ENCODE results near the gene EIF4B. TPM values are rescaled to one million over a fixed set of nuclear protein-coding genes. Genes with fewer than 3 reads are reported as not detected.
"Not testable (repeated sequence)": the region's sequence is repeated elsewhere in the genome, so short reads cannot be mapped to it uniquely, and the experiment has no call there.

The EIF4B gene
- total RNA-seq, 1 experiment from 2014 or later = 713 TPM

GRCh38 chr12:53031616-53032015 lies 25.4 kb downstream of the EIF4B start:
- WGBS (ENCODE audit: extremely low coverage, insufficient read length, low lambda C conversion rate) = no CpG with 5 or more reads among the region's 3 CpGs
- Histone ChIP-seq H3K4me2 (ENCODE audit: insufficient read depth, insufficient read length, low read length) (no peak overlapping the region), H3K9ac (ENCODE audit: extremely low read depth, insufficient read length, low read length) (no peak overlapping the region), H4K8ac (replicated peaks; ENCODE audit: insufficient read length, low read depth, low read length) (no peak overlapping the region), H3K27ac (ENCODE audit: insufficient read length, low read depth, low read length) (no peak overlapping the region), H3K23me2 (ENCODE audit: insufficient read length, low read depth, low read length, poor library complexity, severe bottlenecking) (no peaks in the 10 kb centered on the region), H2AK5ac (ENCODE audit: insufficient read length, low read length) (no peak overlapping the region), H2BK5ac (ENCODE audit: insufficient read length, low read length) (no peak overlapping the region), H3K79me2 (ENCODE audit: insufficient read depth, low read length) (no peaks in the 10 kb centered on the region), H3K56ac (ENCODE audit: insufficient read length, low read depth, low read length) (no peak overlapping the region), H2BK15ac (ENCODE audit: low read depth, low read length) (no peak overlapping the region), H3T11ph (ENCODE audit: low read length) (no peak overlapping the region), H3K4ac (ENCODE audit: low read depth, low read length) (no peak overlapping the region), H4K20me1 (ENCODE audit: control insufficient read depth, insufficient read depth, insufficient read length) (no peaks in the 10 kb centered on the region), H4K5ac (ENCODE audit: insufficient read length, low read depth, low read length) (no peak overlapping the region), H2BK120ac (ENCODE audit: low read depth, low read length, poor library complexity, severe bottlenecking) (no peak overlapping the region), H2BK12ac (ENCODE audit: insufficient read length, low read depth, low read length) (no peak overlapping the region), H3K4me1 (ENCODE audit: insufficient read depth, low read length) (no peaks in the 10 kb centered on the region), H4K91ac (ENCODE audit: insufficient read length, low read depth, low read length) (no peak overlapping the region), H3K14ac (ENCODE audit: insufficient read depth, low read length) (no peak overlapping the region), H3K23ac (ENCODE audit: insufficient read length, low read depth, low read length) (no peak overlapping the region), H2BK20ac (ENCODE audit: low read depth, low read length, poor library complexity, severe bottlenecking) (no peak overlapping the region), H3K79me1 (ENCODE audit: insufficient read depth, low read depth, low read length, poor library complexity, severe bottlenecking) (peaks cover 2% of the 10 kb centered on the region), H3K9me3 (ENCODE audit: control insufficient read depth, low read depth, low read length) (no peaks in the 10 kb centered on the region), H3K27me3 (ENCODE audit: insufficient read depth, low read length) (no peaks in the 10 kb centered on the region), H3K18ac (ENCODE audit: insufficient read length, low read depth, low read length) (no peak overlapping the region), H2AFZ (ENCODE audit: low read length) (no peak overlapping the region)
- H3K36me3 Mint-ChIP-seq (ENCODE audit: insufficient read depth in 1 of 3, low read depth in 3 of 3) = peaks cover 68 to 91% (median 85%) of the 10 kb centered on the region in 3 experiments
- 0 out of 3 replicates have a peak, but pooled peaks have one; percentile 16 for TF ChIP-seq CTCF (conservative IDR thresholded peaks at IDR 0.05)
- H3K4me3 Mint-ChIP-seq = no peak overlapping the region
- H3K9me3 Mint-ChIP-seq = no peaks in the 10 kb centered on the region
- DNase-seq = no peak
- no peaks in the 10 kb centered on the region for H3K27me3 Mint-ChIP-seq (ENCODE audit: low read depth)
- H3K4me1 Mint-ChIP-seq = no peaks in the 10 kb centered on the region
- no peak overlapping the region for H3K27ac Mint-ChIP-seq

GRCh38 chr12:53033832-53034231 lies 27.6 kb downstream of the EIF4B start:
- H2BK20ac ChIP-seq (ENCODE audit: low read depth, low read length, poor library complexity, severe bottlenecking); H3K79me1 ChIP-seq (ENCODE audit: insufficient read depth, low read depth, low read length, poor library complexity, severe bottlenecking); H3K4me3 Mint-ChIP-seq; H3K27ac ChIP-seq (ENCODE audit: insufficient read length, low read depth, low read length); H3K27me3 Mint-ChIP-seq (ENCODE audit: low read depth); H3K18ac ChIP-seq (ENCODE audit: insufficient read length, low read depth, low read length); H3K4me1 ChIP-seq (ENCODE audit: insufficient read depth, low read length); H3K4me2 ChIP-seq (ENCODE audit: insufficient read depth, insufficient read length, low read length); H4K91ac ChIP-seq (ENCODE audit: insufficient read length, low read depth, low read length); H4K8ac ChIP-seq (replicated peaks; ENCODE audit: insufficient read length, low read depth, low read length); H3K79me2 ChIP-seq (ENCODE audit: insufficient read depth, low read length); H3K23me2 ChIP-seq (ENCODE audit: insufficient read length, low read depth, low read length, poor library complexity, severe bottlenecking); H3K27ac Mint-ChIP-seq; H4K20me1 ChIP-seq (ENCODE audit: control insufficient read depth, insufficient read depth, insufficient read length); H3K4ac ChIP-seq (ENCODE audit: low read depth, low read length); H2AFZ ChIP-seq (ENCODE audit: low read length); H3T11ph ChIP-seq (ENCODE audit: low read length); H3K9ac ChIP-seq (ENCODE audit: extremely low read depth, insufficient read length, low read length); H4K5ac ChIP-seq (ENCODE audit: insufficient read length, low read depth, low read length); H3K4me1 Mint-ChIP-seq; H2AK5ac ChIP-seq (ENCODE audit: insufficient read length, low read length); H3K27me3 ChIP-seq (ENCODE audit: insufficient read depth, low read length); H3K23ac ChIP-seq (ENCODE audit: insufficient read length, low read depth, low read length); H3K9me3 Mint-ChIP-seq; H3K56ac ChIP-seq (ENCODE audit: insufficient read length, low read depth, low read length); H3K9me3 ChIP-seq (ENCODE audit: control insufficient read depth, low read depth, low read length); H2BK12ac ChIP-seq (ENCODE audit: insufficient read length, low read depth, low read length); H2BK5ac ChIP-seq (ENCODE audit: insufficient read length, low read length); H3K14ac ChIP-seq (ENCODE audit: insufficient read depth, low read length); H2BK15ac ChIP-seq (ENCODE audit: low read depth, low read length); H2BK120ac ChIP-seq (ENCODE audit: low read depth, low read length, poor library complexity, severe bottlenecking); DNase-seq: not testable (repeated sequence)
- no CpG with 5 or more reads among the region's 10 CpGs for WGBS (ENCODE audit: extremely low coverage, insufficient read length, low lambda C conversion rate)
- peaks cover 71 to 92% (median 84%) of the 10 kb centered on the region in 3 experiments for H3K36me3 Mint-ChIP-seq (ENCODE audit: insufficient read depth in 1 of 3, low read depth in 3 of 3)
